ENCODE data around the gene MIDN.

MIDN gene

DNA sequence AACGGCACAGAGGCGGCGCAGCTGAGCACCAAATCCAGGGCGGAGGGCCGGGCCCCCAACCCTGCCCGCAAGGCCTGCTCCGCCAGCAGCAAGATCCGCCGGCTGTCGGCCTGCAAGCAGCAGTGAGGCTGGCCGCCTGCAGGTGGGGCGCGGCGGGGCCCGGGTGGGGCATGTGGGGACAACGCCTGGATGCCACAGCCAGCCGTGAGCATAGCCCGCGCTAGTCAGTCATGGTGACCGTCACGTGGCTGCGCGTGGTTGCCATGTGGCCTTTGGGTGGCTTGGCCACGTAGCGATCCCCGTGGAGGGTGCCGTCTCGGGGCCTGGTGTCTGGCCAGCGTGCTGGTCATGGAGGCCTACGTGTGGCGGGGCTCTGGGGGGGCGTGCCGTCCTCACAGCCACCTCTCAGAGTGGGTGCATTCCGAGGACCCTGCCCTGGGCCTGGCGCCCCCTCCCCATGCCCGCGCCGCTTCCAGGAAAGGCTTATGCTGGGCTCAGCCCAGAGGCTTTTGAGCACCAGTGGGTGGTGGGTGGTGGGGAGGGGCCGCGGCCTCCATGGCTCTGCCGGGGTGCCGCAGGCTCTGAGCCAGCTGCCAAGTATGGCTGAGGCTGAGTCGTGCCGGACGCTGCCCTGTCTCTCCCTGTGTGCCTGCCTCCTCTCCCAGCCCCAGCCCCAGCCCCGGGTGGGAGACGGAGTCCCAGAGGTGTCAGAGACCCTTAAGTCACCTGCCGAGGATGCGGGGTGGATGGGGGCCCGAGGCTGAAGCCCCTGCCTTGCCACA is 21.7 kb upstream of the MIDN start:
- no peak for DNase-seq (ENCODE audit: low read depth)
- TF ChIP-seq, protein P1, sequence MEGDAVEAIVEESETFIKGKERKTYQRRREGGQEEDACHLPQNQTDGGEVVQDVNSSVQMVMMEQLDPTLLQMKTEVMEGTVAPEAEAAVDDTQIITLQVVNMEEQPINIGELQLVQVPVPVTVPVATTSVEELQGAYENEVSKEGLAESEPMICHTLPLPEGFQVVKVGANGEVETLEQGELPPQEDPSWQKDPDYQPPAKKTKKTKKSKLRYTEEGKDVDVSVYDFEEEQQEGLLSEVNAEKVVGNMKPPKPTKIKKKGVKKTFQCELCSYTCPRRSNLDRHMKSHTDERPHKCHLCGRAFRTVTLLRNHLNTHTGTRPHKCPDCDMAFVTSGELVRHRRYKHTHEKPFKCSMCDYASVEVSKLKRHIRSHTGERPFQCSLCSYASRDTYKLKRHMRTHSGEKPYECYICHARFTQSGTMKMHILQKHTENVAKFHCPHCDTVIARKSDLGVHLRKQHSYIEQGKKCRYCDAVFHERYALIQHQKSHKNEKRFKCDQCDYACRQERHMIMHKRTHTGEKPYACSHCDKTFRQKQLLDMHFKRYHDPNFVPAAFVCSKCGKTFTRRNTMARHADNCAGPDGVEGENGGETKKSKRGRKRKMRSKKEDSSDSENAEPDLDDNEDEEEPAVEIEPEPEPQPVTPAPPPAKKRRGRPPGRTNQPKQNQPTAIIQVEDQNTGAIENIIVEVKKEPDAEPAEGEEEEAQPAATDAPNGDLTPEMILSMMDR (IDR thresholded peaks at IDR 0.05; ENCODE audit: insufficient read depth, low read depth, low read length, missing control alignments) = no peak
- H3K4me3 ChIP-seq (ENCODE audit: low read length) = no peak overlapping the region

DNA sequence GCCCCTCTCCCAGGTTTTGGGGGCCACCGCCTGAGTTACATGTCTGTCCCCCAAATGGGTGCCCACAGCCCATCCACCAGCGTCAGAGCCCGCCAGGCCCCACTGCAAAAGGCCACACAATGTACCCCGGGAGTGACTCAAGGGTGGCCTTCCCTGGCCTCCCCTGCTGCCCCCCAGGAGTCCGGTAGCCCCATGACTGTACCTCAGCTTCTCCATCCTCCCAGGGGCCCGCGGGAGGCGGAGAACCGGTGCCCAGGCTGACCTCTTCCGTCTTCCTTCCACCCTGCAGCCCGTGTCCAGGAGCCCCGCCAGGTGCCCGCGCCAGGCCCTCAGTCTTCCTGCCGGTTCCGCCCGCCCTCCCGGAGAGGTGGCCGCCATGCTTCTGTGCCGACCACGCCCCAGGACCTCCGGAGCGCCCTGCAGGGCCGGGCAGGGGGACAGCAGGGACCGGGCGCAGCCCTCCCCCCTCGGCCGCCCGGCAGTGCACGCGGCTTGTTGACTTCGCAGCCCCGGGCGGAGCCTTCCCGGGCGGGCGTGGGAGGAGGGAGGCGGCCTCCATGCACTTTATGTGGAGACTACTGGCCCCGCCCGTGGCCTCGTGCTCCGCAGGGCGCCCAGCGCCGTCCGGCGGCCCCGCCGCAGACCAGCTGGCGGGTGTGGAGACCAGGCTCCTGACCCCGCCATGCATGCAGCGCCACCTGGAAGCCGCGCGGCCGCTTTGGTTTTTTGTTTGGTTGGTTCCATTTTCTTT is 20.9 kb upstream of the MIDN start:
- no peak overlapping the region for H3K4me3 ChIP-seq (ENCODE audit: low read length)
- TF ChIP-seq, protein P1 (IDR thresholded peaks at IDR 0.05; ENCODE audit: insufficient read depth, low read depth, low read length, missing control alignments) = no peak
- DNase-seq (ENCODE audit: low read depth) = no peak

DNA sequence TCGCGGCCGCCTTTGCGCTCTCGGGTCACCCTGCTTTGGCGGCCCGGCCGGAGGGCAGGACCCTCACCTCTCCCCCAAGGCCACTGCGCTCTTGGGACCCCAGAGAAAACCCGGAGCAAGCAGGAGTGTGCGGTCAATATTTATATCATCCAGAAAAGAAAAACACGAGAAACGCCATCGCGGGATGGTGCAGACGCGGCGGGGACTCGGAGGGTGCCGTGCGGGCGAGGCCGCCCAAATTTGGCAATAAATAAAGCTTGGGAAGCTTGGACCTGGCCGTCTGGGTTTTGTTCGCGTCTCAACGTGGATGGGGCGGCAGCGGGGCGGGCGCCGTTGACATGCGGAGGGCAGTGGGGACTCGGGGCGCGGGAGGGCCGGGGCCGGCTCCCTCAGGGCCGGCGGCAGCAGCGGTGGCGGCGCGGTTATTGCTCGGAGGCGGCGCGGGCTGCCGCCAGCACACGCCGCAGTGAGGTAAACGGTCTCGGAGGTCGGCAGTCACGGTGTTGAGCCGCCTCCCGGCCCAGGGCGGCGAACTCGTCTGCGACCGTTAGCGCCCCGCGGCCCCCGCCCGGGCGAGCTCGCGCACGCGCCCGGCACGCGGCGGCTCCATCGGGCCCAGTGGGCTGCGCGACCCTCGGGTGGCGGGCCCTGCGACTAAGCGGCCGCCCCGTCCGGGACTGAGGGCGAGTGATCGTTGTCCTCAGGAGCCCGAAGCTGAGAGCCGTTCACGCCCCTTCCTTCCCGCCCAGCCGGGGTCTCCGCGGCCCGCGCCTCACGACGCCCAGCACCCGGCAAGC is 20.0 kb upstream of the MIDN start:
- TF ChIP-seq, protein P1 (IDR thresholded peaks at IDR 0.05; ENCODE audit: insufficient read depth, low read depth, low read length, missing control alignments) = no peak
- H3K4me3 ChIP-seq (ENCODE audit: low read length) = no peak overlapping the region
- no peak for DNase-seq (ENCODE audit: low read depth)

DNA sequence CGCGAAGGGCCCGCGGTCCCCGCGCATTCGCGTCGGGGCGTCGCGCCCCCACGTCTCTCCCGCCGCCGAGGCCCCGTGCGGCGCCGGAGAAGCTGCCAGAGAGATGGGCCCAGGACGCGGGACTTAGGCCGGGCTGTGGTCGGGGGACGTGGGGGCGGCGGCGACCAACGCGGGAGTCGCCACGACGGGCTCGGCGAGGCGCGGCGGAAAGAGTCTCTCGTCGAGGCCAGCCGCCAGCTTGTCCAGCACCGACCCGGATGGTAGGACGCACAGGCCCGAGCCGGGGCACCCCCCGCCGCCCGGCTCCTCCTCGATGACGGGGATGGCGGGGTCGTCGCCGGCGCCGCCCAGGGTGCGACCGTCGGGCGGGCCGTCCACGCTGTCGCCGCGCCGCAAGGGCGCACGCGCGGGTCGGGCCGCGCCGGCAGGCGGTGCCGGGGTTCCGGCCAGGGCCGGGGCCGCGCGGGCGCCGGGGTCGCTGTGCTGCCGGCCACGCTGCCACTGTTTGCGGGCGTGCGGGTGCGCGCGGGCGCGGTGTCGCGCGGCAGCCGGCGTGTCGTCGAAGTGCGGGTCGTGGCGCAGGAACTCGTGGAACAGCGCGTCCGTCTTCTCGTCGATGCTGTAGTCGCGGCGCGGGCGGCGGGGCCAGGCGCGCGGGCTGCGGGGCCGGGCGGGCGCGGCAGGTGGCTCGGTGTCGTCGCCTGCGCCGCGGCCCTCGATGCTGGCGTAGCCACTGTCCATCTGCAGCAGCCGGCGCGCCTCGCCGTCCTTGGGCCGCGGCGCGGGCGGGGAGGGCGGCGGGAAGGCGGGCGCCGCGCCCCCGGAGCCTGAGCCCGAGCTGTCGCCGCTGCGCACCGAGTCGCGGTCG is 19.1 kb upstream of the MIDN start:
- TF ChIP-seq, protein P1 (IDR thresholded peaks at IDR 0.05; ENCODE audit: insufficient read depth, low read depth, low read length, missing control alignments) = no peak
- H3K4me3 ChIP-seq (ENCODE audit: low read length) = no peak overlapping the region
- DNase-seq (ENCODE audit: low read depth) = no peak

DNA sequence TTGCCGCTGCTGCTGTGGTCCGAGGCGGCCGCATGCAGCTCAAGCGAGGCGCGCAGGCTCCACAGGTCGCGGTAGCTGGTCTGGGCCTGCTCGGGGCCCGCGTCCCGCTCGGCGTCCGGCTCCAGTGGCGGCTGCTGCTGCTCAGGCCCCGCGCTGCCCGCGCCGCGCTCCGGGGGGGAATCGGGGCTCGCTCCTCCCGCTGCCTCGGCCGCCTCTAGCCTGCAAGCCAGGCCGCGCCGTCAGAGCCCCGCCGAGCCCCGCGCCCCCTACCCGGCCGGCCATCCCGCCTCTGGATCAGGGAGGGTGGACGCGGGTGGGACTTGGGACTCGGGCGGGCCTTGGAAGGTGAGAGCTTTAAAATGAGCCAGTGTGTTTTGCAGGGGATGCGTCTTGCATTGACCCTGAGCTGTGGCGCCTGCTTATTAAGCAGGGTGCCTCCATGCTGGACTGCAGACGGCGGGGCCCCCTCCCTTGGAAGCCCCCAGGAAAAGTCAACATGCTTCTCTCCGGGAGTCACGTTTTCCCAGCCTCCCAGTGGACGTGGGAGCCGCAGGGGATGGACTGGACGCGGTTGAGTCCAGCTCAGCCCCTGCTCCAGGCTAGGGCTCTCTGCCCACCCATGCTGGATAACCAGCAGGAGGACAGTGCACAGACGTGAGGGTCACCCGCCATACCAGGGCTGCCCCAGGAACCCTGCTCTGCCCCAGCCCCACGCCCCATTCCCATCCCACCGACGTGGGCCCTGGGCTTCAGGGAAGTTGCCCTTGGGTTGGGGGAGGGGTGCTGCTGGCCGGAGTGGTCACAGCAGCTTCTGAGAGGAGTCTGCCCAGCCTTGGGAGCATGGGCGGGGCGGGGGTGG is 18.2 kb upstream of the MIDN start:
- no peak overlapping the region for H3K4me3 ChIP-seq (ENCODE audit: low read length)
- TF ChIP-seq, protein P1 (IDR thresholded peaks at IDR 0.05; ENCODE audit: insufficient read depth, low read depth, low read length, missing control alignments) = no peak
- no peak for DNase-seq (ENCODE audit: low read depth)
